ENCODE results near the gene KCTD20.

DNA sequence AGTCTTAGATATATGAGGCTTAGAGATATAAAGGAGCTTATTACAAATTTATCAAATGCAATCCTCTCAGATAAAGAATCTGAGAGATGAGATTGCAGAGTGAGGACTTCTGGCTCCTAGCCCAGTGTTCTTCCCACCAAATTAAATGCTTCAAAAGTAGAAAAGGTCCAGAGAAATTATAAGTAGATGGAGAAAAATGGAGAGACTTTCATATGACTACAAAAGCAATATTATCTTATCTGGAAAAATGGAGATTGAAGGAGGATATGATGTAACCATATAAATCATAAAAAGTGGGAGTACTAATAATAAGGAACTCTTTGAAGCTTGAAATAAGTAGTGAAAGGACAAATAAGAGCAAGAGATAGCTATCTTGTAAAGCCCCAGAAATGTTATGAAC is 2.8 kb downstream of the KCTD20 start:
- TF ChIP-seq TAF1 (IDR thresholded peaks at IDR 0.05; ENCODE audit: low read depth, low read length) (no peak), POLR2A (IDR thresholded peaks at IDR 0.05; ENCODE audit: low read depth, low read length) (no peak)
